ENCODE results near the gene GRIA3. TPM values are rescaled to one million over a fixed set of nuclear protein-coding genes. Genes with fewer than 3 reads are reported as not detected.

Gene GRIA3
- total RNA-seq, 1 experiment from 2014 or later = not detected

GRCh38 chrX:123310112-123310511, 126.0 kb downstream of the GRIA3 start:
- intact Hi-C loops (cut with micrococcal nuclease; ENCODE audit: unreplicated experiment) = no loop called here
- POLR2A ChIA-PET (ENCODE audit: low non-redundant PET) = no interaction called here
- H3K9me3 ChIP-seq (ENCODE audit: low read depth, low read length, poor library complexity, severe bottlenecking) = no peaks in the 10 kb centered on the region
- DNase-seq (ENCODE audit: low spot score) = no peak
- no TSS peak for BruUV-seq (replicated peaks)
- H3K27ac ChIP-seq (ENCODE audit: low read depth, low read length, poor library complexity, severe bottlenecking) = no peak overlapping the region
- H3K4me1 ChIP-seq (ENCODE audit: insufficient read depth, low read length, poor library complexity, severe bottlenecking) = no peaks in the 10 kb centered on the region
- no peak overlapping the region for H3K4me3 ChIP-seq (ENCODE audit: low read depth, low read length, poor library complexity, severe bottlenecking)
- CTCF ChIA-PET = no interaction called here
- no peaks in the 10 kb centered on the region for H3K36me3 ChIP-seq (ENCODE audit: insufficient read depth, low read length, poor library complexity, severe bottlenecking)
- H3K27me3 ChIP-seq (replicated peaks; ENCODE audit: insufficient read depth, low read depth, low read length, poor library complexity) = no peaks in the 10 kb centered on the region
- TF ChIP-seq CTCF (conservative IDR thresholded peaks at IDR 0.05; ENCODE audit: low read depth, low read length) (no peak), EZH2 (IDR thresholded peaks at IDR 0.05; ENCODE audit: borderline replicate concordance, low read depth, low read length, poor library complexity, severe bottlenecking) (no peak)

GRCh38 chrX:123311486-123311885, 127.4 kb downstream of the GRIA3 start:
- H3K9me3 ChIP-seq (ENCODE audit: low read depth, low read length, poor library complexity, severe bottlenecking) = no peaks in the 10 kb centered on the region
- H3K36me3 ChIP-seq (ENCODE audit: insufficient read depth, low read length, poor library complexity, severe bottlenecking) = no peaks in the 10 kb centered on the region
- ChIA-PET CTCF (no interaction called here), POLR2A (ENCODE audit: low non-redundant PET) (no interaction called here)
- no peaks in the 10 kb centered on the region for H3K4me1 ChIP-seq (ENCODE audit: insufficient read depth, low read length, poor library complexity, severe bottlenecking)
- BruUV-seq (replicated peaks) = no TSS peak
- DNase-seq (ENCODE audit: low spot score) = no peak
- H3K4me3 ChIP-seq (ENCODE audit: low read depth, low read length, poor library complexity, severe bottlenecking) = no peak overlapping the region
- intact Hi-C loops (cut with micrococcal nuclease; ENCODE audit: unreplicated experiment) = no loop called here
- no peak overlapping the region for H3K27ac ChIP-seq (ENCODE audit: low read depth, low read length, poor library complexity, severe bottlenecking)
- no peaks in the 10 kb centered on the region for H3K27me3 ChIP-seq (replicated peaks; ENCODE audit: insufficient read depth, low read depth, low read length, poor library complexity)
- TF ChIP-seq EZH2 (IDR thresholded peaks at IDR 0.05; ENCODE audit: borderline replicate concordance, low read depth, low read length, poor library complexity, severe bottlenecking) (no peak), CTCF (conservative IDR thresholded peaks at IDR 0.05; ENCODE audit: low read depth, low read length) (no peak)

- H3K4me3 ChIP-seq (ENCODE audit: low read depth, low read length, poor library complexity, severe bottlenecking) = no peak overlapping the region
- intact Hi-C loops (cut with micrococcal nuclease; ENCODE audit: unreplicated experiment) = no loop called here
- no TSS peak for BruUV-seq (replicated peaks)
- no peak overlapping the region for H3K27ac ChIP-seq (ENCODE audit: low read depth, low read length, poor library complexity, severe bottlenecking)
- no peak for TF ChIP-seq CTCF (conservative IDR thresholded peaks at IDR 0.05; ENCODE audit: low read depth, low read length)
- no peak for TF ChIP-seq EZH2 (IDR thresholded peaks at IDR 0.05; ENCODE audit: borderline replicate concordance, low read depth, low read length, poor library complexity, severe bottlenecking)
- POLR2A ChIA-PET (ENCODE audit: low non-redundant PET) = no interaction called here
- no peaks in the 10 kb centered on the region for H3K27me3 ChIP-seq (replicated peaks; ENCODE audit: insufficient read depth, low read depth, low read length, poor library complexity)
- DNase-seq (ENCODE audit: low spot score) = no peak
- no peaks in the 10 kb centered on the region for H3K4me1 ChIP-seq (ENCODE audit: insufficient read depth, low read length, poor library complexity, severe bottlenecking)
- CTCF ChIA-PET = no interaction called here
- no peaks in the 10 kb centered on the region for H3K36me3 ChIP-seq (ENCODE audit: insufficient read depth, low read length, poor library complexity, severe bottlenecking)
- no peaks in the 10 kb centered on the region for H3K9me3 ChIP-seq (ENCODE audit: low read depth, low read length, poor library complexity, severe bottlenecking)
Observed at GRCh38 chrX:123313486-123313885, 129.4 kb downstream of the GRIA3 start.
